ENCODE measurements around the gene TPRG1.
A peak's percentile ranks its signal among the peaks of the same experiment; 100 is the strongest.

Gene TPRG1

DNA sequence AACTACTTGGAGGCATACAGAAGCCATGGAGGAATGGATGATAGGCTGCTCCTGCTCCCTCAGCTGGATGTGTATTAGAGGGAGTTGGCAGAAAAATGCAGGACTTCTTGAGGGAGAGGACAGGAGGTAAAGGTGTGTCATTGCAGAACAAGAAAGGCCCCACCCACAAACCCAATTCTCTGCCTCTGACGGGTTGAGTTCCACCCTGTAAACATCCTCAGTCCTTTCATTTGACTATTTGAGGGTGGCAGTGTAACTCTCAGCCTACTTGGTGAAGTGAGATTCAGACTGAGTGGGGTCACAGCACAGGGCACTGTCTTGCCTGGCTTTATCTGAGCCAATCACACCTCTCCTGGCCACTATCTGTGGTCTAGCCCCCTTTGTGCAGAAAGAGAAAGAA lies at the start of gene TPRG1:
TPRG1 (plus strand) TSS at position 265 of the 400 bp plus-strand sequence. CDS start 35,414 bp downstream, outside the sequence.
- DNase-seq: no peak

DNA sequence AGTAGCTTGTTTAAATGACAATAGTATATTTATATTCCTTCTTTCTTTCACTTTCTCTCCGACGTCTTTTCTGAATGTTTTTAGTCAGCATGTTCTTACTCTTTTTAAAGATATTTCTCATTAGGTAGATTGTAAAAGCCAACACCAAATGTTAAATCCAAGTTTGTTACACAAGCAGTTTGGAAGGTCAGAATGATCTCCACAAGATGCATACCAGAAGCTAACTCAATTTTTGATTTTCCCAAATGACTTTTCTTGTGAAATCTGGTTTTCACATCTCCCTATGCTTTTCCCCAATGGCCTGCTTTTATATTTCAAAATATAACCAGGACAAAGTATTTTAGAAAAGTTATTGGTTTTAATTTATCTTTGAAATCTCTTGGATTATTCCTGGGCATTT lies 49.7 kb upstream of the TPRG1 start:
- no peak for DNase-seq

GRCh38 chr3:189122526-189123205 lies 49.1 kb upstream of the TPRG1 start:
- DNase-seq: no peak

DNA sequence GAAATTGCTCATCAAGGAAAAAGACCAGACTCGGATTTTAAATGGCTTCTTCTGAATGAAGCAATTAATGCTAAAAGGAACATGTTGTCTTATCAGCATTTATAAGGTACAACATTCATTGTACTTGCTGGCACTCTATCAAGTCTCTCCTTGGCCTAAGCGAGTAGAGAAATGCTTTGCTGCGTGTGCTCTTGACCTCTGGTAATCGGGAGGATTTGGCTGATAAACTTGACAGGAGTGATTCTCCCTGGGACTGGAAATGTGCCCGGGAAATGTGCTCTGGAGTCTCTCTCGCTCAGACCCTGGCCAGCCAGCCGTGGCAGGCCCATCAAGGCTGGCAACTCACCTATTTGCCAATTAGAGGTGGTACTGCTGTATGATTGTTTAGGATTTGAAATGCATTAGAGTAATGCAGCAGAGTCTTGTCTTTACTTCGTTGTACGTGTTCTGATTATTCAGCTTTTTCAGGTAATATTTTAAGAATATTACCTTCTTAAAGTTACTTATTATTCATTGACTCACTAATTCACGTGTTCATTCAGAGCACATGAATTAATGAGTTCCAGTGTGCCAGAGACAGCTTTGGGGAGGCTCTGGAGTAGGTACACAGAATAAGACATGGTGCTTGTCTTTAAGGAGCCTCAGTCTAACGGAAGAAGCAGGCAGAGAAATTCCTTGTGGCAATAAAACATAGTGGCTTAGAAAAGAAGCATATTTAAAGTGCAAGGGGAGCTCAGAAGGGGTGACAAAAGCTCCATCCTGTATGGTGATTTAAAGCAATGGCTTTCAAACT lies 48.0 kb upstream of the TPRG1 start:
- no peak for DNase-seq

GRCh38 chr3:189132231-189132671 lies 39.5 kb upstream of the TPRG1 start:
- peak; percentile 14 for DNase-seq

- DNase-seq: no peak
Observed at GRCh38 chr3:189132839-189133238, 38.9 kb upstream of the TPRG1 start.

GRCh38 chr3:189133768-189134167 lies 38.0 kb upstream of the TPRG1 start:
- no peak for DNase-seq

DNA sequence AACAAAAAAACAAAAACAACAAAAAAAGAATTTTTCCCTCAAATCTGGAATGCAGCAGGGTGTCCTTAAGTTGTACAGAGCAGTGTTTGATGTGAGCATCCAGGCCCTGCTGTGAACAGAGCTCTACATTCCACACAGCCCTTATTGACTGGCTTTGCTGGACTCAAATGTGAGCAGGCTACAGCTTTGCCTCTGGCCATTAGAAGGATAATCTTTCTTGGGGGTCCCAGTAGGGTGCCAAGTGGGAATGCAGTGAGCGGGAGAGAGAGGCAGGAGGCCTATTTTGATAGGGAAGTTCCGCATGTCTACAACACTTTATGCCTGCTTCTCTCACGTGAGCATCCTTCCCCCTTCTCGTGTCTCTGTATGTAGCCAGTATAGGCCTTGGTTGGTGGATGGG lies 34.4 kb upstream of the TPRG1 start:
- DNase-seq: no peak

DNA sequence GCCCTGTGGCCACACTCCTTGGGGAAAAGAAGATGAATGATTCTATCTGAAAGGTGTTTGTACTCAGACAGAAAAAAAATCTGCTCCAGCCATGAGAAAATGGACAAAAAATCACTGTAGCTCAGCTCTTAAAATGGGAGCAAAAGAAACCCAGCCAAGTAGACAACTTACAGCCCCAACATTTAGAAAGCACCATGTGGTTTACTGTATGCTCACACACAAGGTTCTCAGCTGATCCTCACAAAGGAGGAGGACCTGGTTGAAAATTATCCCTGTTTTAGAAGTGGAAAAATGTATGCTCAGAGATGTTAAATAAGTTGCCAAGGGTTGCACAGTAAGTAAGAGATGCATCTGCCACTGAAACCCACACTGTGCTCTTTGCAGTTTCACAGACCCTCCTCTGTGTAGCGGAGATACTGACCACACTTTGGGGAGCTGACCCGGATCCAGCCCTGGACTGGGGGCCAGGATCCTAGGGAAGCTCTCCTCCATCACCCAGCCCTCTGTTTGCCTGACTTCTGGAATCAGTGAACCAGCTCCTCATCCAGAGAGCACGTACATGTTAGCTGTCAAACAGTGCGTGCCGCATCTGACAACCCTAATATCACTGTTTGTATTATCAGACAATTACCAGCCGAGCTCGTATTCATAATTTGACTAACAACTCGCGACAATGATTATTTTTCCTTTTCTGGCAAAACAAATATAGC lies 32.7 kb upstream of the TPRG1 start:
- no peak for DNase-seq

DNA sequence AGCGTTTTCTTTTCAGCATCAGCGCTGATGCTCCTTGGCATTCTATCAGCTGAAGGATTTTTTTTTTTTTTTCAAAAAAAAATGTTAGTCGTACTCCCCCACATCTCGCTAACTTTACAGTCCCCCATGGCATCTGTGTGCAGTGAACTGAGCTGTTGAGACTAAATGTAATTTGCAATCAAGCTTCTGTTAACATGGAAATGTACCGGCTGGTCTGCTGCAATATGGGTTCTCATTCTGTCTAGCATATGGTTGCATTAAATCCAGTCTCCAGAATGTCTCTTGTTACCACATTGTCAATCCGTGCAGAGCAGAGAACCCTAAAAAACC lies 32.2 kb upstream of the TPRG1 start:
- no peak for DNase-seq

GRCh38 chr3:189142527-189142926 lies 29.2 kb upstream of the TPRG1 start:
- no peak for DNase-seq

- no peak for DNase-seq
Observed at GRCh38 chr3:189143321-189143720, 28.4 kb upstream of the TPRG1 start.

- no peak for DNase-seq
Observed at GRCh38 chr3:189143771-189144170, 28.0 kb upstream of the TPRG1 start.

GRCh38 chr3:189144645-189145044 lies 27.1 kb upstream of the TPRG1 start:
- DNase-seq: no peak

DNA sequence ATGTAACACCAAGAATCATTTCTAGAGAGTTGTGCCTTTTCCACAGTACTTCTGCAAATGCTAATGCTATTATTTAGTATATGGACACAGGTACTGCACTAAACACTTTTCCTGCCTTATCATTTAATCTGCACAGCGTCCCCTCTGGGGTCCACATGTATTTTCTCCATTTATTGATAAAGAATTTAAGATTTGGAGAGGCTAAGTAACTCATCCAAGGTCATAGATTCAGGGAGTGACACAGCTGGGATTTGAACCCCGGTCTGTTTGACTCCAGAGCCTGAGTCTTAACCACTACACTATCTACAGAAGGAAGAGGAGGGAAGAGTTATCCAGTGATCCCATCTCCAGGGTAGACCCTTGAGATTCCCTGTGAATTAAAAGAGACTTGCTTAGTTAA lies 24.9 kb upstream of the TPRG1 start:
- DNase-seq: no peak

DNA sequence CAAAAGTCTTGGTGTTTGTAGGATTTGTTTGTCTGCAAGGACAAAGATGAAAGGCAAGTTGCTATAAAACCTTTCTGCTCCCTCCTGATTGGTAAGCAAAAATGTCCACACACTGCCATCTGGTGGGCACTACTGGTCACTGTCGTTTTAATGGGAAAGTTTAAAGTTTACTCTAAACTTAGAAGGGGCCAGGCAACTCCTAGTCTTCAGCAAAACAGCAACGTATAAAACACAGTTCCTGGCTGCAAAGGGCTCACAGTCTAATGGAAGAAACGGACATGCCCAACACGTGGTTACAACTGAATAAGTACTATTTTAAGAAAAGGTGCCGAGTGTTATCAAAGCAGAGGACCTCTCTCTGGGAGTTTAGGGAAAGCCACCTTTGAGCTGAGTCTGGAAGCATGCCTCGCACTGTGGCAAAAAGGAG lies 23.7 kb upstream of the TPRG1 start:
- no peak for DNase-seq

- DNase-seq: no peak
Observed at GRCh38 chr3:189149203-189149602, 22.6 kb upstream of the TPRG1 start.

GRCh38 chr3:189157232-189158007 lies 14.4 kb upstream of the TPRG1 start:
- DNase-seq: no peak

GRCh38 chr3:189158034-189158433 lies 13.7 kb upstream of the TPRG1 start:
- no peak for DNase-seq

- no peak for DNase-seq
Observed at GRCh38 chr3:189160519-189161309, 11.1 kb upstream of the TPRG1 start.

DNA sequence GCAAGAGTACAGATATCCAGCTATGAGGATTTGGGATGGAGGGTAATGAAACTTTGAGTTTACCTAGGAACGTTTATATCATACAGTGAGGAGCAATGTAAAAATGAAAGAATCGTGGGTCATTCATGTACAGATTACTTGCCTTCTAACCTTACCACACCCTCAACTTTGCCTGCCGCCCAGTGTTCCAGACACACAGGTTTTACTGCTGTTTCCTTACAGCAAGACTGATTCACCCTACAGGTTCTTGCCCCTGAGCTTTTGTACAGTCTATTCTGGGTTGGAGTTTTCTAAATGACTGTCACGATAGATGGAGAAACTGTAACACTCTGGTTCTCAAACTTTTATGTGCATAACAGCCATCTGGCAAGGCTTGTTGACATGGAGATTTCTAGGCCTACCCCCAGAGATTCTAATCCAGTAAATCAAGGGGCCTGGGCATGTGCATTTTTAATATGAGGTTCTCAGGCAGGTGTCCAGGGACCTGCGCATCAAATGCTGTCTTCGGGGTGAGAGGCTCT lies 6.6 kb upstream of the TPRG1 start:
- no peak for DNase-seq

GRCh38 chr3:189166321-189166720 lies 5.5 kb upstream of the TPRG1 start:
- DNase-seq: no peak
